HG02623 (cell line): Measurements from ENCODE around the gene MCOLN2.
"Not testable (repeated sequence)": the region's sequence is repeated elsewhere in the genome, so short reads cannot be mapped to it uniquely, and the experiment has no call there.

Experiments used
- ATAC-seq: cut with Tn5 transposase; IDR thresholded peaks from one replicate; pipeline ENCODE4 v1.9.1; 2021; ENCODE audit warnings: moderate library complexity; ENCODE audit not compliant: unreplicated experiment

MCOLN2 gene

GRCh38 chr1:84996846-84997666 is at the start of gene MCOLN2:
Gene MCOLN2 (minus strand): TSS chr1:84997113. CDS start chr1:84996872, 241 bp downstream.
- ATAC-seq = peak; percentile 39

- ATAC-seq = no peak
These were observed 45.5 kb upstream of the MCOLN2 start for GRCh38 chr1:85042413-85042812.

GRCh38 chr1:85041793-85042192 is 44.9 kb upstream of the MCOLN2 start:
- ATAC-seq = no peak

- no peak for ATAC-seq
These were observed 36.3 kb upstream of the MCOLN2 start for GRCh38 chr1:85033221-85033620.

- no peak for ATAC-seq
These were observed 33.6 kb upstream of the MCOLN2 start for GRCh38 chr1:85030536-85030935.

- ATAC-seq = no peak
These were observed 31.2 kb upstream of the MCOLN2 start for GRCh38 chr1:85028151-85028550.

GRCh38 chr1:85027242-85027983 is 30.5 kb upstream of the MCOLN2 start:
- ATAC-seq = peak; percentile 78

GRCh38 chr1:85025940-85026339 is 29.0 kb upstream of the MCOLN2 start:
- no peak for ATAC-seq

GRCh38 chr1:85024736-85025135 is 27.8 kb upstream of the MCOLN2 start:
- no peak for ATAC-seq

GRCh38 chr1:85022700-85023099 is 25.8 kb upstream of the MCOLN2 start:
- no peak for ATAC-seq

- ATAC-seq = no peak
These were observed 23.1 kb upstream of the MCOLN2 start for GRCh38 chr1:85019994-85020393.

- no peak for ATAC-seq
These were observed 18.9 kb upstream of the MCOLN2 start for GRCh38 chr1:85015826-85016225.

- not testable (repeated sequence) for ATAC-seq
These were observed 8.7 kb upstream of the MCOLN2 start for GRCh38 chr1:85005641-85006040.

GRCh38 chr1:85001742-85002141 is 4.8 kb upstream of the MCOLN2 start:
- ATAC-seq = no peak

- no peak for ATAC-seq
These were observed 1.8 kb upstream of the MCOLN2 start for GRCh38 chr1:84998642-84999280.

GRCh38 chr1:84997667-84998600 is 1.0 kb upstream of the MCOLN2 start:
- no peak for ATAC-seq

GRCh38 chr1:84995484-84996334 is 1.2 kb downstream of the MCOLN2 start:
- ATAC-seq = peak; percentile 41

- peak; percentile 39 for ATAC-seq
These were observed 5.6 kb downstream of the MCOLN2 start for GRCh38 chr1:84991097-84991920.

- peak; percentile 52 for ATAC-seq
These were observed 8.3 kb downstream of the MCOLN2 start for GRCh38 chr1:84988588-84988987.
